Ovary (tissue), 3 donors: ENCODE results near the gene NCR3LG1.

ENCODE experiments used
- POLR2A ChIP-seq: fragments of 450-650 bp; IDR thresholded peaks from one replicate; pipeline ENCODE4 v1.6.1; 2017; ENCODE audit warnings: antibody characterized with exemption, mild to moderate bottlenecking, moderate library complexity
- TF ChIP-seq, protein P1 (sequence below), 3 donors: fragments of 450-650 bp in 2 of 3; fragments of 200-600 bp in 1 of 3; IDR thresholded peaks; one replicate each; pipeline versions ENCODE4 v1.5.1 to v1.8.0; 2016 to 2022; ENCODE audit warnings: antibody characterized with exemption in 3 of 3, mild to moderate bottlenecking in 1 of 3
- donor health status: DM: no; HTN: no; CAD: no.

GRCh38 chr11:17369684-17370243 is 18.2 kb downstream of the NCR3LG1 start:
- TF ChIP-seq, protein P1, sequence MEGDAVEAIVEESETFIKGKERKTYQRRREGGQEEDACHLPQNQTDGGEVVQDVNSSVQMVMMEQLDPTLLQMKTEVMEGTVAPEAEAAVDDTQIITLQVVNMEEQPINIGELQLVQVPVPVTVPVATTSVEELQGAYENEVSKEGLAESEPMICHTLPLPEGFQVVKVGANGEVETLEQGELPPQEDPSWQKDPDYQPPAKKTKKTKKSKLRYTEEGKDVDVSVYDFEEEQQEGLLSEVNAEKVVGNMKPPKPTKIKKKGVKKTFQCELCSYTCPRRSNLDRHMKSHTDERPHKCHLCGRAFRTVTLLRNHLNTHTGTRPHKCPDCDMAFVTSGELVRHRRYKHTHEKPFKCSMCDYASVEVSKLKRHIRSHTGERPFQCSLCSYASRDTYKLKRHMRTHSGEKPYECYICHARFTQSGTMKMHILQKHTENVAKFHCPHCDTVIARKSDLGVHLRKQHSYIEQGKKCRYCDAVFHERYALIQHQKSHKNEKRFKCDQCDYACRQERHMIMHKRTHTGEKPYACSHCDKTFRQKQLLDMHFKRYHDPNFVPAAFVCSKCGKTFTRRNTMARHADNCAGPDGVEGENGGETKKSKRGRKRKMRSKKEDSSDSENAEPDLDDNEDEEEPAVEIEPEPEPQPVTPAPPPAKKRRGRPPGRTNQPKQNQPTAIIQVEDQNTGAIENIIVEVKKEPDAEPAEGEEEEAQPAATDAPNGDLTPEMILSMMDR (IDR thresholded peaks at IDR 0.05) = no peak
- no peak for TF ChIP-seq POLR2A
